ENCODE data around the gene SLC5A10.
"Not testable (repeated sequence)": the region's sequence is repeated elsewhere in the genome, so short reads cannot be mapped to it uniquely, and the experiment has no call there.

Gene SLC5A10

GRCh38 chr17:19031729-19032128, 79.8 kb downstream of the SLC5A10 start:
- not testable (repeated sequence) for DNase-seq (ENCODE audit: extremely low spot score, insufficient read length, low read depth); FAIRE-seq

GRCh38 chr17:19032377-19032988, 80.5 kb downstream of the SLC5A10 start:
- FAIRE-seq: peak; percentile 98
- not testable (repeated sequence) for DNase-seq (ENCODE audit: extremely low spot score, insufficient read length, low read depth)

DNA sequence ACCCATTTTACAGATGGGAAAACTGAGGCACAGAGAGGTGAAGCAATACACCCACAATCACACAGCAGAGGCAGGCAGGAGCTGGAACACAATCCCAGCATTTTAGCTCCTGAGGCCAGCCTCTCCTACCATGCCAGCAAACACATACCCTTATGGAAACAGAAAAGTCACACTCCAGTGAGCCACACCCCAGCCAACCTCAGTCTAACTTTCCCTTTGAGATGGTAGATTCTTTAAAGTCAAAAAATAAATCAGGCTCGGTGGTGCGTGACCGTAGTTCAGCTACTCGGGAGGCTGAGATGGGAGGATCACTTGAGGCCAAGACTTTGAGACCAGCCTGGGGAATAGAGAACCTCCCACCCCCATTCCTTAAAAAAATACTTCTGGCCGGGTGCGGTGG, 84.2 kb downstream of the SLC5A10 start:
- DNase-seq (ENCODE audit: extremely low spot score, insufficient read length, low read depth): not testable (repeated sequence)
- peak; percentile 95 for FAIRE-seq

GRCh38 chr17:19037547-19037946, 85.6 kb downstream of the SLC5A10 start:
- not testable (repeated sequence) for FAIRE-seq; DNase-seq (ENCODE audit: extremely low spot score, insufficient read length, low read depth)

DNA sequence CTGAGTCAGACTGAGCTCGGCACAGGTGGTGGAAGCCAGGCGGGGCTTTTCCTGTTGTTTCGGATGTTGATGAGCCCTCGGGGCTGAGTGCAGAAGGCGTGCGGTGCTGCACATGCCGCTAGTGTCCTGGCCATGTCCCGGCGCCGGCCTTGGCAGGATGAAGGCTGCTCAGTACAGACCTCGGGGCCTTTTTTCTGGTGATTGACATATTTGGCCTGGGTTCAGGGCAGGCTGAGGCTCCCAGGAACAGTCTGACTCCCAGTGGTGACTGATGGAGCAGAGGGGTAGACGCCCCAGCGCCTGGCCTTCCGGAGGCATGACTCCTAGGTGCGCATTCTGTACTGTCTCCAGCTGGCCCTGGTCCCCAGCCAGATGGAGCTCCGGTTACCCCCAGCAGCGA, 86.0 kb downstream of the SLC5A10 start:
- DNase-seq (ENCODE audit: extremely low spot score, insufficient read length, low read depth); FAIRE-seq: not testable (repeated sequence)

DNA sequence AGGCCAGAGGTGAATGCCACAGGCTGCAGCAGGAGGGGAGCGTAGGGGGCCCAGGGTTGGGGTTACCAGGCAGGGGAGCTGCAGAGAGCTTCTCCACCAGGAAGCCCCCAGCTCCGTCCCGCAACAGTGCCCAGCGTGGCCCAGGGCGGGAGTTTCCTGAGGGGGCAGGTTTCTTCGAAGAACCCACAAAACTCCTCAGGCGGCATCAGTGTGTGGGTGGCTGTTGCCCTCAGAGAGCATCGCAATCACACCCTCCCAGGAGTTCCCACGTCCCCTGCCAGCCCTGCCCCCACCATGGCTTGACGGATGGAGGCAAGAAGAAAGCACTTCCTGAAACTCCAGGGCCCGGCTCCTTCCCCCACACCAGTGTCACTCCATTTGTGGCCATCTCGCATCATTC, 86.8 kb downstream of the SLC5A10 start:
- peak; percentile 98 for FAIRE-seq

DNA sequence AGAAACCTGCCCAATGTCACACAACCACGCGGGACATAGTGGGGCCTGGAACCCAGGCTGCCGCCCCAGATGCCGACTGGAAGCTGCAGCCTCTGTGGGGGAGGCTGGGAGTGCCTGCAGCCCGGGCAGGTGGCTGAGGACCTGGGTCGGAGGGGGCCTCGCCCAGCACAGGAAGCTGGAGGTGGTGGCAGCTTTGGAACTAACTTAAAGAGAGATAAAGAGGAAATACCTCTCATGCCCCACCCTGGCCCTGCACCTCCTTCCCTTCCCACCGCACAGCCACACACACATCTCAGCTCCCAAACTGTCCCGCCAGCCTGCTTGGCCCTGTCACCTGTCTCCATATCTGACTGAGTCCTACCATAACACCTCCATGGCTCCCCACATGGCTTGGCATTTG, 88.4 kb downstream of the SLC5A10 start:
- DNase-seq (ENCODE audit: extremely low spot score, insufficient read length, low read depth): not testable (repeated sequence)
- FAIRE-seq: peak; percentile 86

More for the DNA sequence above, 86.8 kb downstream of the SLC5A10 start:
- DNase-seq (ENCODE audit: extremely low spot score, insufficient read length, low read depth): not testable (repeated sequence)

DNA sequence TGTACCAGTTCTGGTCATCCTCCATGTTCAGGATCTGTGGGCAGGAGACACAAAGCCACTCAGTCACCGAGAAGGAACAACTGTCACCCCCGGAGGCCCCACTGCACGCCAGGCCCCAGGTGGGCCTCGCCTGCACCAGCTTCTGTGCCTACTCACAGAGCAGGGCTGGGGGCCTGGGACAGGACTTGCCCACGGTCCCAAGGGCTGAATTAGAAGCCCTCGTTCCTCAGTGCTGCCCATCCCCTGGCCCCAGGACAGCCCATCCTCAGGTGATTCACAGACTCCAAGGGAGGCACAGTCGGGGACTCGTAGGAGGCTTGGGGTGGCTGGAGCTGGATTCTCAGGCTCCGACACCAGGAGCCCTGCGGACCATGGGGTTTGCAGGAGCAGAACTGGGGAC, 89.9 kb downstream of the SLC5A10 start:
- FAIRE-seq: peak; percentile 68
- not testable (repeated sequence) for DNase-seq (ENCODE audit: extremely low spot score, insufficient read length, low read depth)

DNA sequence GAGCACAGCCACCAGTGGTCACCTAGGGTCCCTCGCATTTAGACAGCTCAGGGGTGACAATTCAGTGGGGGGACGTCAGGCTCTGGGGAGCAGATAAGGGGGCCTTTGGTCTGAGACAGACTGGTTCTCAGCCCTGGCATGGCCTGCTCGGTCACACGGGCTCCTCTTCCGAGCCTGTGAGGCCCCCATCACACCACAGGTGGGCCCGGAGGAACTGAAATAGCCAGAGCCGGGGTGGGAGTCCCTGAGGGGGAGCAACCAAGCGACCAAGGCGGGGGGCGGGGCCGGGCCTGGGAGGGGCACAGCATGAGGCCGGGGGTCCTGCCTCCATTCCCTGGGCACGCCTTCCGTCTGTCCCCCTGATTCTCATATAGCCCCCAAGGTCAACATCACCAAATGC, 90.4 kb downstream of the SLC5A10 start:
- DNase-seq (ENCODE audit: extremely low spot score, insufficient read length, low read depth): not testable (repeated sequence)
- peak; percentile 9 for FAIRE-seq

DNA sequence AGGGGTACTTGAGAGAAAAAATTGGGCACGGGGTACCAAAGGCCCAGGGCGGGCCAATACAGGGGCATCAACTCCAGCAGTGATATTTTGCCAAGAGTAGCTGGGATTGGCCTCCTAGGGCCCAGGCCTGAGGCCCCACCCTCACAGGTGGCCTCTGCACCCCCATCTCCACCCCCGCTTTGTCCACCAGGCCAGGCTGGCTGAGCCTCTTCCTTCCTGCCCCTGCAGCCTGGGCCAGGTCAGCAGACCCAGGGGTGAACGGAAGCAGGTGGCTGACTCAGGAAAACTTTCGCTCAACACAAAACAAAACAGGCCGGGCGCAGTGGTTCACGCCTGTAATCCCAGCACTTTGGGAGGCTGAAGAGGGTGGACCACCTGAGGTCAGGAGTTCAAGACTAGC, 91.1 kb downstream of the SLC5A10 start:
- DNase-seq (ENCODE audit: extremely low spot score, insufficient read length, low read depth): not testable (repeated sequence)
- FAIRE-seq: peak; percentile 98

DNA sequence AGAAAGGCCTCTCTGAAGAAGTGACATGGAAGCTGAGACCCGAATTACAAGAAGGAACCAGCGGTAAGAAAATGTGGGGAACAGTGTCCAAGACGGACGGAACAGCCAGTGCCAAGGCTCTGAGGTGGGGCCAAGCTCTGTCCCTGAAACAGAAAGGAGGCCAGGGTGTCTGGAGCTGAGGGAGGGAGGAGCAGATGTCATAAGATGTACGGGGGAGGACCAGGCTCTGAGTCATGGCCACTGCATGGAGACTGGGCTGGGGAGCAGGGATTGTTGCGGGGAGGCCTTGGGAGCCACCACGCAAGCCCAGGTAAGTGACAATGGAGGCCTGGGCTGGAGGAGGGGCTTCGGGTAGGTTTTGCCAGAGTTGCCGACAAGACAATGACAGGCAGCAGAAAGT, 92.7 kb downstream of the SLC5A10 start:
- DNase-seq (ENCODE audit: extremely low spot score, insufficient read length, low read depth); FAIRE-seq: not testable (repeated sequence)

DNA sequence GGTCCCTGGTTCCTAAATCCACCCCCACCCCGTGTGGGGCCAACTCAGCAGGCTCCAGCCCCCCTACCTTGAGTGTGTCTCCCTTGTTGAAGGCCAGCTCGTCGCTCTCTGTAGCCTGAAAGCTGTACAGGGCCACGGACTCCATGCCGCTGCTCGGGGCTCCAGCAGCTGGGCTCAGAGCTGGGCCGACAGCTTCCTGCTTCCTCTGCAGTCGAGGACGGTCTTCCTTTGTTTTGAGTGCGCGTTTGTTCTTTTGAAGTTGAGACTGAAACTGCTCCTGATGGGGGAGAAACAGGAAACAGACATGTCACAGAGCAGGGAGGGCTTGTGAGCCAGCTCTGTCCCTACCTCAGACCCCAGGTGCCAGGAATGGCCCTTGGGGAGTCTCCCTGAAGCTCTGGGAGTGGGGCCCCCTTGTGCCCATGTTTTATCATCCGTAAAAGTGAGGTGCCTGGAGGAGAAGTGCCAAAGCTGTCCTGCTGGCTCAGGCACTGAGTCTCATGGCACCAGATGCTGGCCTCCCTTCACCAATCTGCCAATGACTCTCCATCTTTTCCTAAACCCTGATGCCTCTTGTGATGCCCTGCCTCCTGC, 94.9 kb downstream of the SLC5A10 start, which contains the start of gene GRAP:
Gene GRAP, minus strand, starts transcription at position 176 of the 594 bp plus-strand sequence. Its CDS starts 31 bp downstream, at position 145.
- not testable (repeated sequence) for DNase-seq (ENCODE audit: extremely low spot score, insufficient read length, low read depth)
- peak; percentile 97 for FAIRE-seq

DNA sequence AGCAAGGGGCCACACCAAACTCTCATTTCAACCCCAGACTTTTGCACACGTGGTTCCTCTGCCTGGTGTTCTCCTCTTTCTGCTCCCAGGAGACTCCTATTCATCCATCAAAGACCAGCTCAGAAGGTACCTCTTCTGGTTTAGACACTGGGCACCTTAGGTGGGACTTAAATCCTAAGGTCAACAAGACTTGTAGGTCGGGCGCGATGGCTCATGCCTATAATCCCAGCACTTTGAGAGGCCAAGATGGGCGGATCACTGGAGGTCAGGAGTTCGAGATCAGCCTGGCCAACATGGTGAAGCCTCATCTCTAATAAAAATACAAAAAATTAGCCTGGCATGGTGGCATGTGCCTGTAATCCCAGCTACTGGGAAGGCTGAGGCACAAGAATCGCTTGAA, 95.5 kb downstream of the SLC5A10 start:
- not testable (repeated sequence) for DNase-seq (ENCODE audit: extremely low spot score, insufficient read length, low read depth); FAIRE-seq

- DNase-seq (ENCODE audit: extremely low spot score, insufficient read length, low read depth): not testable (repeated sequence)
- FAIRE-seq: peak; percentile 54
Observed at GRCh38 chr17:19048826-19049225, 96.9 kb downstream of the SLC5A10 start.

DNA sequence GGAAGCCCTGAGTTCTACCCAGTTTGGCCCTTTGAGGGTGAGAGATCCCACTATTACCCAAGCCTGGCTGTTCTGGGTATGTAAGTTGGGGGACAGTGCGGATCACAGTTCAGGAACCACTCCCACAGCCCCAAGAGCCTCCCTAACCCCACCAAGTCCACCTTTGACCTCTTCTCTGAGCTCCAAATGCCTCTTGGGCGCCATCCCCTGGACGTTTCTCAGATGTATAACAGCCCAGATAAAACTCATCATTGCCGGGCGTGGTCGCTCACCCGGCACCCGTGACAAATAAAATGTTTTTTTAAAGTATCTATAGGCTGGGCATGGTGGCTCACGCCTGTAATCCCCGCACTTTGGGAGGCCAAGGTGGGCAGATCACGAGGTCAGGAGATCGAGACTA, 103.5 kb downstream of the SLC5A10 start:
- DNase-seq (ENCODE audit: extremely low spot score, insufficient read length, low read depth): not testable (repeated sequence)
- FAIRE-seq: peak; percentile 93

- FAIRE-seq; DNase-seq (ENCODE audit: extremely low spot score, insufficient read length, low read depth): not testable (repeated sequence)
Observed at GRCh38 chr17:19062009-19062717, 110.2 kb downstream of the SLC5A10 start.

DNA sequence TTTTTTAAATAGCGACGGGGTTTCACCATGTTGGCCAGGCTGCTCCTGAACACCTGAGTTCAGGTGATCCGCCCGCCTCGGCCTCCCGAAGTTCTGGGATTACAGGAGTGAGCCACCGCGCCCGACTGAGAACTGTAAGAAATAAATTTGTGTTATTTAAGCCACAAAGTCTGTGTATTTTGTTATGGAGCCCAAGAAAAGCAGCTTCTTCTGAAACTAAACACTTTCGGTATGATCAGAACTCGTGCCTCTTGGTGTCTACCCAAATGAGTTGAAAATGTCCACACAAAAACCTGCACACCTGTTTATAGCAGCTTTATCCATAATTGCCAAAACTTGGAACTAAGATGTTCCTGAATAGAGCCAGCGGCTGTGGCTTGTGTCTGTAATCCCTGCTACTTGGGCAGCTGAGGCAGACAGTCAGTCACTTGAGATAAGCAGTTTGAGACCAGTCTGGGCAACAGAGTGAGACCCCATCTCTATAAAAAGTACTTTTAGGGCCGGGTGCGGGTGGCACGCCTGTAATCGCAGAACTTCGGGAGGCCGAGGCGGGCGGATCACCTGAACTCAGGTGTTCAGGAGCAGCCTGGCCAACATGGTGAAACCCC, 110.9 kb downstream of the SLC5A10 start:
- not testable (repeated sequence) for DNase-seq (ENCODE audit: extremely low spot score, insufficient read length, low read depth); FAIRE-seq

DNA sequence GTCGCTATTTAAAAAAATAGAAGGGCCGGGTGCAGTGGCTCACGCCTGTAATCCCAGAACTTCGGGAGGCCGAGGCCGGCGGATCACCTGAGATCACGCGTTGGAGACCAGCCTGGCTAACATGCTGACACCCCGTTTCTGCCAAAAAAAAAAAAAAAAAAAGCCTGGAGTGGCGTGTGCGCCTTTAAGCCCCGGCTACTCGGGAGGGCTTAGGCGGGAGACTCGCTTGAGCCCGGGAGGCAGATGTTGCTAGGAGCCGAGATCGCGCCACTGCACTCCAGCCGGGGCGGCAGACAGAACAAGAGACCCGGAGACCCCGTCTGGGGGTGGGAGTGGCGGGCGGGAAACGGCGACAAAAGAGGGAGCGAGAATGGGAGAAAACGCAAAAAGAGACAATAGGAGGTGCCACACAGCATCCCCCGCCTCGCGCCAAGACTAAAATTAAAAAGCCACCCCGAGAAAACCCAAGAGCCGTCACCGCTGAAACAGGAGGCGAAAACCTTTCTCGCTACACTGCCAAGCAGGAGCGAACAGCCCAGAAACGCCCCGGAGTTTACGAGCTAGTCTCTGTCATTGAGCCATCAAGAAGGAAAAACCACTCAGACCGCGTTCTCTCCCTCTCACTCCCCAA, 111.5 kb downstream of the SLC5A10 start:
- FAIRE-seq; DNase-seq (ENCODE audit: extremely low spot score, insufficient read length, low read depth): not testable (repeated sequence)

DNA sequence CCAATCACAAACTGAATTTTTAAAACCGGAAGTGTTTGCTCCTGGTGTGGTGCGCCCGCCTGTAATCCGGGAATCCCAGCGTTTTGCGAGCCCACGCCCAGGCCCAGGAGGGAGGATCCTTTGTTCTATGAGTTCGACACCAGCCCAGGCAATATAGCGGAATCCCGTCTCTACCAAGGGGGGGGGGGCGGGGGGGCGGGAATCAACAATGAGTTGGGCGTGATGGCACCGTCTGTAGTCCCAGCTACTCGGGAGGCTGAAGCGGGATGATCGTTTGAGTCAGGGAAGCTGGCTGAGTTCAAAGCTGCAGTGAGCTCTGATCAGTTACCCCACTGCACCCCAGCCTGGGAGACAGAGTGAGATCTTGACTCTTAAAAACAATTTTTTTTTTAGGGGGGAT, 112.4 kb downstream of the SLC5A10 start:
- DNase-seq (ENCODE audit: extremely low spot score, insufficient read length, low read depth); FAIRE-seq: not testable (repeated sequence)
